ENCODE data around the gene PLEKHN1. TPM values are rescaled to one million over a fixed set of nuclear protein-coding genes. Genes with fewer than 3 reads are reported as not detected.

Gene PLEKHN1
- total and polyA plus RNA-seq, 4 donors = 0.26 TPM; not detected in 3

DNA sequence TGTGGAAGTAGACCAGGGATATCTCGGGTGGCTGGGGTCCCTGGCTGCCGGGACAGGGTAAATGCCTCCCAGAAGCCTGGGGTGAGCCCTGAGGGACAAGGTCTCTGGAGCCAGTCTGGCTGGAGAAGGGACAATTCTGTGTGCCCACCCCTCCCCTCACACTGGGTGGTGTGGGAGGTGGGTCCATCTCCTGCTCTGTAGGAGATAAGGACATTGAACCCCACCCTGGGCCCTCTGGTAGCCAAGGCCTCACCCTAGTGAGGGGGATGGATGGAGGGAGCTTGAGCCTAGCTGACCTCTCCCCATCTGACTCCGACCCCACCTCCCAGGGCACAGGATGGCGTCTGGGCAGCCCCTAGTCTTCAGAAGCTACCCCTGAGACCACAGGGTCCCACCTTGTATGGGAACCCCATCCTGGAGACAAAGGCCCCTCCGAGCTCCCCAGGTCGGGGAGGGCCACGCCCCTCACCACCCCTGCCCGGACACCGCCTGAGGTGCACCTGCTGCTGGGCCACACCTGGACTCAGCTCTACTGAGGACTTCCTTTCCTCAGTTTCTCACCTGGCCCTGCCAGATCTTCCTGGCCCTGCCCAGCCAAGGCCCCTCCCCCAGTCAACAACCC lies 58.0 kb downstream of the PLEKHN1 start:
- peaks cover 74% of the 10 kb centered on the region for H3K36me3 ChIP-seq (ENCODE audit: control insufficient read depth, insufficient read depth, low read length)
- 80% methylated on average over 9 of the region's 9 CpGs for WGBS (ENCODE audit: insufficient coverage)
- peaks cover 76% of the 10 kb centered on the region for H3K4me1 ChIP-seq (ENCODE audit: control insufficient read depth, insufficient read depth, low read length)
- DNase-seq (ENCODE audit: low read depth in 4 of 6, low spot score in 6 of 6) = no peak
- no peaks in the 10 kb centered on the region for H3K27me3 ChIP-seq (ENCODE audit: control insufficient read depth, insufficient read depth, low read length)
- H3K4me3 ChIP-seq (ENCODE audit: low read depth, low read length) = no peak overlapping the region
- no peaks in the 10 kb centered on the region for H3K9me3 ChIP-seq (ENCODE audit: control insufficient read depth, insufficient read depth, low read length)
- peak overlapping the region; percentile 71 for H3K27ac ChIP-seq (ENCODE audit: low read depth, low read length)

DNA sequence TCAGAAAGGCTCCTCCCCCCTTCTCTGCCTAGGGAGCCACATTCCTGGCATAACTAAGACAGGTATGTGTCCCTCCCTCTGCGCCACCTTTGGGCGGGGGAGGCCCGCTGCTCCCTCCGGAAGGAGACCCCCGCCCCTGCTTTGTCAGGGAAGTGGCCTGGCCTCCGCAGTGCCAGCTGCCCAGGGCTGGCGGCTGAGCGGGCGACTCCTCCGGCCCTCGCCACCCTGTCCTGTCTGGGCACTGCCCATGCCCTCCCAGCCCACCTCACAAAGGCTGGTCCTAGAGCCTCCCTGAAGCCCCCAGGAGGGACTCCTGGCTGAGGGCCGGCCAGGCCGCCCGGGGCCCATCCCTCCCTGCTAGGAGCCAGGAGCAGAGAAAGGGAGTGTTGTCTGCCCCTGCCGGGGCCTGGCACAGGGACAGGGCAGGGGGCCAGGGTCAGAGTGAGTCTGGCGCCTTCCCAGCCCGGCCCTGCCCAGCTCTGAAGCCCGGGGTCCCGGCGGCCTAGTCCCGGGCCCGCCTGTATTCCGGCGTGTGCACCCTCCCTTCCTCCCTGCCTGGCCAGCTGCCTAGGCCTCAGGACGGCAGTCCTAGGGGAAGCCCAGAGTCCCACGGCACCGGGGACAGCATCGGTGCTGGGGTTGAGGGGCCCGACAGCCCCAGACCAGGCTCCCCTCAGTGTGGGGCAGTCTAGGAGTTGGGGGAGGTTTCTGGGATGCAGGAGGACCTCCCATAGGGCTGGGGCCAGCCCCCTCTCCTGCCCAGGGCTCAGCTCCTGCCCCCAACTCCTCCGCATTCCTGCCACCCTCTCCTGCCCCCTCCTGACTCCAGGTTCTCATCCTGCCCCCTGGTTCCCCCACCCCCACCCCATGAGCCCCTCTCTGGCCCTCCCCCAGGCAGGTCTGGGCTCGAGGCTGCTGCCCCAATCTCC lies 58.8 kb downstream of the PLEKHN1 start:
- Histone ChIP-seq H3K4me3 (ENCODE audit: low read depth, low read length) (no peak overlapping the region), H3K4me1 (ENCODE audit: control insufficient read depth, insufficient read depth, low read length) (peaks cover 76% of the 10 kb centered on the region), H3K27me3 (ENCODE audit: control insufficient read depth, insufficient read depth, low read length) (no peaks in the 10 kb centered on the region), H3K27ac (ENCODE audit: low read depth, low read length) (peak overlapping the region; percentile 71), H3K9me3 (ENCODE audit: control insufficient read depth, insufficient read depth, low read length) (no peaks in the 10 kb centered on the region), H3K36me3 (ENCODE audit: control insufficient read depth, insufficient read depth, low read length) (peaks cover 74% of the 10 kb centered on the region)
- peak in 2 of 6 donors; percentile 46 to 77 for DNase-seq (ENCODE audit: low read depth in 4 of 6, low spot score in 6 of 6)
- 32% methylated on average over 23 of the region's 31 CpGs for WGBS (ENCODE audit: insufficient coverage)

Small RNA genes within 50 kb of the gene (small RNA-seq; reads per million reads assigned to genes)
- gene AL645608.3 (ENCODE audit: low replicate concordance) = not detected

Other genes starting within 250 kb of the PLEKHN1 start
- 10 to 100 TPM; 12.0 to 29.5 TPM for gene SAMD11, start 42.6 kb upstream of the PLEKHN1 start, total RNA-seq
- gene SAMD11, start 42.6 kb upstream of the PLEKHN1 start, polyA plus RNA-seq (ENCODE audit: insufficient read length in 2 of 2) = 10 to 100 TPM; 28.3 to 36.9 TPM
- 10 to 100 TPM; 33.1 to 48.3 TPM for gene NOC2L, start 7.2 kb upstream of the PLEKHN1 start, total RNA-seq
- gene NOC2L, start 7.2 kb upstream of the PLEKHN1 start, polyA plus RNA-seq (ENCODE audit: insufficient read length in 2 of 2) = 10 to 100 TPM; 63.6 to 68.5 TPM
- 1 to 10 TPM; 5.4 to 9.1 TPM for gene KLHL17, start 5.9 kb upstream of the PLEKHN1 start, total RNA-seq
- gene KLHL17, start 5.9 kb upstream of the PLEKHN1 start, polyA plus RNA-seq (ENCODE audit: insufficient read length in 2 of 2) = 10 to 100 TPM; 26.0 to 27.4 TPM
- not detected for gene PERM1, start 15.6 kb downstream of the PLEKHN1 start, total RNA-seq
- under 1 TPM in 1 of 2 donors, not detected in 1; 0.39 TPM for gene PERM1, start 15.6 kb downstream of the PLEKHN1 start, polyA plus RNA-seq (ENCODE audit: insufficient read length in 2 of 2)
- 10 to 100 TPM; 12.3 to 77.1 TPM for gene HES4, start 33.6 kb downstream of the PLEKHN1 start, total RNA-seq
- 10 to 100 TPM; 72.3 to 74.0 TPM for gene HES4, start 33.6 kb downstream of the PLEKHN1 start, polyA plus RNA-seq (ENCODE audit: insufficient read length in 2 of 2)
- 10 to 100 TPM; 34.4 to 48.8 TPM for gene ISG15, start 47.0 kb downstream of the PLEKHN1 start, total RNA-seq
- 10 to 100 TPM; 27.7 to 28.0 TPM for gene ISG15, start 47.0 kb downstream of the PLEKHN1 start, polyA plus RNA-seq (ENCODE audit: insufficient read length in 2 of 2)
- gene AGRN, start 53.6 kb downstream of the PLEKHN1 start, total RNA-seq = 10 to 100 TPM; 62.8 to 75.7 TPM
- gene AGRN, start 53.6 kb downstream of the PLEKHN1 start, polyA plus RNA-seq (ENCODE audit: insufficient read length in 2 of 2) = 100 to 1,000 TPM; 274 to 280 TPM
- not detected for gene RNF223, start 107.8 kb downstream of the PLEKHN1 start, total RNA-seq
- under 1 TPM in 1 of 2 donors, not detected in 1; 0.20 TPM for gene RNF223, start 107.8 kb downstream of the PLEKHN1 start, polyA plus RNA-seq (ENCODE audit: insufficient read length in 2 of 2)
- gene C1orf159, start 149.6 kb downstream of the PLEKHN1 start, total RNA-seq = 1 to 10 TPM; 4.4 to 9.9 TPM
- 10 to 100 TPM; 22.3 to 27.0 TPM for gene C1orf159, start 149.6 kb downstream of the PLEKHN1 start, polyA plus RNA-seq (ENCODE audit: insufficient read length in 2 of 2)
- gene TTLL10, start 207.4 kb downstream of the PLEKHN1 start, total RNA-seq = 1 to 10 TPM in 1 of 2 donors, under 1 TPM in 1; 0.79 to 2.1 TPM
- gene TTLL10, start 207.4 kb downstream of the PLEKHN1 start, polyA plus RNA-seq (ENCODE audit: insufficient read length in 2 of 2) = 1 to 10 TPM; 1.2 to 1.3 TPM
- under 1 TPM; 0.20 to 0.22 TPM for gene TNFRSF18, start 240.1 kb downstream of the PLEKHN1 start, total RNA-seq
- gene TNFRSF18, start 240.1 kb downstream of the PLEKHN1 start, polyA plus RNA-seq (ENCODE audit: insufficient read length in 2 of 2) = under 1 TPM; 0.36 to 0.68 TPM
- gene TNFRSF4, start 247.7 kb downstream of the PLEKHN1 start, total RNA-seq = 1 to 10 TPM in 1 of 2 donors, under 1 TPM in 1; 0.20 to 1.5 TPM
- 1 to 10 TPM; 1.0 to 1.2 TPM for gene TNFRSF4, start 247.7 kb downstream of the PLEKHN1 start, polyA plus RNA-seq (ENCODE audit: insufficient read length in 2 of 2)